ENCODE measurements around the gene COMMD7.
"Not testable (repeated sequence)": the region's sequence is repeated elsewhere in the genome, so short reads cannot be mapped to it uniquely, and the experiment has no call there.

COMMD7 gene

DNA sequence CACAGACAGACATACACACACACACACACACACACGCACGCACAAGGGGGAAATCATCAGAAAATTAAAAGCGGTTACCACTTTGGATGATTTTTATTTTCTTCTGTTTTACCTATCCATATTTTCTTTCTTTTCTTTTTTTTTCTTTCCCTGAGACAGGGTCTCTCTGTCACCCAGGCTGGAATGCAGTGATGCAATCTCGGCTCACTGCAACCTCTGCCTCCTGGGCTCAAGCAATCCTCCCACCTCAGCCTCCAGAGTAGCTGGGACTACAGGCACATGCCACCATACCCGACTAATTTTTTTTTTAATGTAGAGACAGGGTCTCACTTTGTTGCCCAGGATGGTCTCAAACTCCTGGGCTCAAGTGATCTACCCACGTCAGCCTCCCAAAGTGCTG lies 14.8 kb downstream of the COMMD7 start:
- not testable (repeated sequence) for DNase-seq (ENCODE audit: low read depth in 2 of 2)

DNA sequence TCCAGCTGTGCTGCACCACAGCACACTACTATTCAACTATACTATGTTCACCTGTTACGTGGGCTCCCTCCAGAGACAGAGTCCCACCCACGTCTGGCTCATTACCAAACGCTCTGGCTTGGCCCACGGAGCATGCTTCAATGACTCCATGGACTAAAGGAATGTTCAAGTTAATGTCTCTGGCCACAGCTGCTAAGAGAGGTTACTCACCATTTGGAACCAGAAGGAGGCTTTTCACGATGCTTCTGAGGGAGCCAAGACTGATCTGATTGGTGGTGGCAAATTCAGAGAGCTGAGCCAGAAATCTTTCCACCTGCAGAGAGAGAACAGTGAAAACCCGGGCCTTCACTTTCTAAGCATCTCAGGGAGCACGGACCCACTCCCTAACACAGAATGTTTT lies 15.6 kb downstream of the COMMD7 start:
- no peak for DNase-seq (ENCODE audit: low read depth in 2 of 2)

DNA sequence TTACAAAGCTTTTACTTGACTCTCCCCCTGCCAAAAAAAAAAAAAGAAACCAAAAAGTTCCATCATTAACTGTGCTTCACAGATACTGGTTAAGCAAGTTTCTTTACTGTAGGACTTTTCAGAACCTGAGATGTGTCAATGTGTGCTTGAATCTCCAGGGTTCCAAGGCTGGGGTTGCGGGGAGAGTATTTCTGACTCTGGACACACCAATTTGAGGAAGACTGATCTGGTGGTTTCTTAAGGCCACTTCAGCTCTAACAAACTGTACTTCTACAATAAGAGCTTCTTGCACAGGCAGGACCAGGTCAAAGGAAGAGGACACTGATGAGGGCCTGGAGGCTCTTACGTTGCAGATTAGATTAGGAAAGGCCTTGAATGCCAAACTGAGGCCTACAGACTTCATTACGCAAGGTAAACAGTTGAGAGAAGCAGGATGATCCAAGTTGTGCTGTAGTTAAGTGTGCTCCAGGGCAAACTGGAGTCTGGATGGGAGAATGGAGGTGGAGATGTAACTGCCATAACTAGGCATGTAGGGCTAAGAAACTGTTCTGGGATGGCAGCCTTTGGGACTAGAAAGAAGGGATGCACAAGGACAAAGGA lies 24.4 kb downstream of the COMMD7 start:
- no peak for DNase-seq (ENCODE audit: low read depth in 2 of 2)

DNA sequence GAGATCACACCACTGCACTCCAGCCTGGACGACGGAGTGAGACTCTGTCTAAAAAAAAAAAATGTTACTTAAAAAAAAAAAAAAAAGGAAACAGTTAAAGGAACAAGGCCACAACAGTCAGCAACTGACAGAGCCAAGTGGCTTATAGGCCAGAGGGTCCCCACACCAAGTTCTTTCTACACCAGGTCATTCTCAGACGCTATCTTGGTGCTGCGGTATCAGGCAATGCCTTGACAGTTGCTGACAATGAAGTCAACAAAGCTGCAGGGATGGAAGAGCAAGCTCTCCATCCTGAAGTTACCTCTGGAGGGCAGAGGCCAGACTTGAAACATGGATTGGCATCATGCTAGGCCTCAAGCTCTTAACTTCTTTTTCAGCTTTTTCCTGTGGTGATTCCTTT lies 31.9 kb downstream of the COMMD7 start:
- no peak for DNase-seq (ENCODE audit: low read depth in 2 of 2)

DNA sequence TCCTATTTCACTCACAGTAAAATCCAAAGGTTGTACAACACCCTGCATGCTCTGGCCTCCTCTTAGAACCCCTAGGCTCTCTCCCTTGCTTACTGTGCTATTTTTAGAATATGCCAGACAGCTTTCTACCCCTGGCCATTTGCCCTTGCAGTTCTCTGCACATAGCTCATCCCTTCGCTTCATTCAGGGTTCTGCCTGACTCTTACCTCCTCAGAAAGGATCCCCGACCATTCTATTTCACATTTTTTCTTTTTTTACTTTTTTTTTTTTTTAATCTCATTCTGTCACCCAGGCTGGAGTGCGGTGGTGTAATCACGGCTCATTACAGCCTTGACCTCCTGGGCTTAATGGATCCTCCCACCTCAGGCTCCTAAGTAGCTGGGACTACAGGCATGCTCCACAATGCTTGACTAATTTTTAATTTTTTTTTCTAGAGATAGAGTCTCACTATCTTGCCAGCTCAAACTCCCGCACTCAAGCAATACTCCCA lies 33.6 kb downstream of the COMMD7 start:
- DNase-seq (ENCODE audit: low read depth in 2 of 2): no peak

DNA sequence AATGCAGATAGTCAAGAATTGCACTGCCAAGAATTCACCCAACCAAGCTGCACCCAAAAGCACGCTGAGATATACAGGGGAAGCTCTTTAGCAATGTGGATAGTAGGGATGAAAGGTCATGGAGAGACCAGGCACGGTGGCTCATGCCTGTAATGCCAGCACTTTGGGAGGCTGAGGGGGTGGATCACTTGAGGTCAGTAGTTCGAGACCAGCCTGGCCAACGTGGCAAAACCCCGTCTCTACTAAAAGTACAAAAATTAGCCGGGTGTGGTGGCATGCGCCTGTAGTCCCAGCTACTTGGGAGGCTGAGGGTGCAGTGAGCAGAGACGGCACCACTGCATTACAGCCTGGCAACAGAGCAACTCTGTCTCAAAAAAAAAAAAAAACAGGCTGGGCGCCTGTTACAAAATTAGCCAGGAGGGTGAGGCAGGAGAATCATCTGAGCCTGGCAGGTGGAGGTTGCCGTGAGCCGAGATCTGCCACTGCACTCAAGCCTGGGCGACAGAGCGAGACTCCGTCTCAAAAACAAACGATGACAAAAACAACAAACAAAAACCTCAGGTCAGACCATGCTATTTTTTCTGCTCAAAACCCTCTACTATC lies 34.1 kb downstream of the COMMD7 start:
- DNase-seq (ENCODE audit: low read depth in 2 of 2): not testable (repeated sequence)

DNA sequence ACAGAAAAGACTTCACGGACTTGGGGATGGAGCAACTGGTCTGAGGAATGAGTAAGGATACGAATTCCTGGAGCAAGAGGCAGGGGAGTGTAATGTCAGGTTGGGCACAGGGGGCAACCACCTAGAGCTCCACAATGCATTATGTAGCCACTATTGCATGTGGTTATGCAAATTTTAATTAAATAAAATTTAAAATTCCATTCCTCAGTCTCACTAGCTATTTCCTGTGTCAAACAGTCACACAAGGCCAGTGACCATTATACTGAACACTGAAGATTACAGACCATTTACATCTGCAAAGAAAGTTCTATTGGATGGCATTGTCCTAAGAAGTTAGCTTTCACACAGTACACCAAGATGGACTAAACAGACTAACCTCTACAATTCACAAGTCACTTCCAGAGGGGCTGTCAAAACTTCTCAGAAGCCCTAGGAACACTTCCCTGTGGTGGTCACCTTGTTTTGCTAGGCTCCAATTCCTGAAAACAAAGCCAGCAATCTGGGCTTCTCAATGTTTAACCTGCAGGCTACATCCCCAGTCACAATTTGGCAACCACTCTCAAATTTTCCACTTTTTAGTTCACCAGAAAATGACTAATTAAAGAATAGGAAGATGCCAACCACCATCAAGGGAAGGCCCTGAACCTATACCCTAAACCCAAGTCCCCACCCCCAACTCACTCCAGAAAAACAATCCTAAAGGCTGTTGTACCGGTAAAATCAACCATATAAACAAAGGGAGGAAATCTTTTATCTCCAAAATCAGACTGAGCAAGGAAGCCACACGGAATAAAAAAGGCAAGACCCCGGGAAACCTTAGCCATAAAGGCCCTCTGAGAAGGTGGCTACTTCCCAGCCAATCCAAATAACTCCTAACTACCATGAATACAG lies 35.3 kb downstream of the COMMD7 start:
- no peak for DNase-seq (ENCODE audit: low read depth in 2 of 2)

DNA sequence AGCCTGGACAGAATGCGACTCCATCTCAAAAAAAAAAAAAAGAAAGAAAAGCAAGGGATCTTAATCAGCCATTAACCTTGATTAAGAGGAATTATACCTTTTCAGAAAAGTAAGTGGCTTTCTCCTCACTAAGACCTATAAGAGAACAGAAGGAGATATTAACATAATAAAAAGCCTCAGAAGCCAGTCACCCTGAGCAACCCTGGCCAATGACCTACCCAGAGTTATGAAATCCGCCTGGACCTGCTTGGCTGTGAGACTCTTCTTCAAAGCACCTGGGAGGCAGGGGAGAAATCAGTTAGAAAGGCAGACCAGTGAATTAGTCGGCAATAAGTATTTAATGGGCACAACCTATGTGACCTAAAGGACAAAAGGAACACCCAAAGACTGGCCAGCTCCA lies 36.8 kb downstream of the COMMD7 start:
- no peak for DNase-seq (ENCODE audit: low read depth in 2 of 2)

DNA sequence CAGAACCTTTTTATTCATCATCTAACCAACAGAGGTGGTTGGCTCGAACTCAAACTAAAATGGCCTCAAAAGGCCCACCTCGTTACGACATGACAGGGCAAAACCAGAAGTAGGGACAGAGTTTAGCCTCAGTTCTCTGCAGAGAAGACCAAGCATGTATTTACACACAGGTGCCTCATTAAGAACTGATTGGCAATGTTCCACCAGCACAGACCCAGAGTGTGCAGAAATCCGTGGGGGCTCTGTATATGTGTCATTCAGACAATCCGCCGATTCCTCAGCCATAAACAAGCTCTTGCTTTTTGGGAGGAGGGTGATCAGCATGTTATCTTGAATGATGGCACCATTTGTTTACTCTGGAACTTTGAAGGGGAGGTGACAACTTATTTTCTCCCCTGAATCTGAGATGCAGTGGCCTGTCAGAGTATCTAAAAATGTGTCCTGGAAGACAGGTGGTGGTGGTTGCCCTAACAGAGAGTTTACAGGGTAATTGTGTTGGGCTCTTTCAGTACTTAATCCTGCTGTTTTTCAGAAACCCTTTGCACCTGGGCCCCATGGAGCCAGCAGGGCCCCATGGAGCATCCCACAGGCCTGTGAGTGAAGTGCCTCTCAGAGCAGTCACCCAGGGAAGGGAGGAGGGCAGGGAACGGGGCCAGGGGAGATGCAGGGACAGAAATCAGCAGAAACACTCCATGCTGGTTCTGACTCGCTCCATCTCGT lies 40.4 kb downstream of the COMMD7 start:
- no peak for DNase-seq (ENCODE audit: low read depth in 2 of 2)

DNA sequence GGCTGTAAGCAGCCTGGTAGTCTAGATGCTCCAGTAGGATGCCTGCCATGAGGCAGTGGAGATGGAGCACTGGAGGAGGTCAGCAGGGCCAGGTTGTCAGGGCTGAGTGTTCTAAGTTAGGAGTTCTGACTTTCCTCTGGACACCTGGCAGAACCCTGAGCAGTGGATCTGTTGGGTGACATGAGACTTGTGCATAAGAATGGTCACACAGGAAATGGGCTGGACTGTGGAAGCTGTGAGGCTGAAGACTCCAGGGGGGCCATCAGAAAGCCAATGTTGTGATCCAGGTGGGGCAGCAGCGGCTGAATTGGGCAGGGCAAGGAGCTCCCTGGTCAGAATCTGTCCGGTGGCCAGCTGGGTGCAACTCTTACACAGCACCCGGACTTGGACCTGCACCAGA lies 45.7 kb downstream of the COMMD7 start:
- DNase-seq (ENCODE audit: low read depth in 2 of 2): no peak

DNA sequence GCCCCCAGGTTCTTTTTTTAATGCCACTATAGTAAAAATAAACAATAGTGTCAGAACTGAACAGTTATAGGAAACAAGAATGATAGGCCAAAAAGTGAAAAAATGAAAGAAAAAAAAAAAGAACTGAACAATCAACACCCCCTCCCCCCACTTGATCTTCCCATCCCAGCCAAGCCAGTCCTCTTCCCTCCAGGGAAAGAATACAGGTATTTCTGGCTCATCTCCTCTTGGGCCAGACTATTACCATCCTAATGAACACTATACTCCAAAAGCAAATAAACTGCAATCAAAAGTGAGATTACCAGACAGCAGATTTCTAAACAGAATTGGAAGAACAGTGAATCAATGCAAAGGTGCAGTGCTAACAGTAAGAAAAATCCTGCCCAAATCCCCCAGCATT lies 48.2 kb downstream of the COMMD7 start:
- DNase-seq (ENCODE audit: low read depth in 2 of 2): no peak

DNA sequence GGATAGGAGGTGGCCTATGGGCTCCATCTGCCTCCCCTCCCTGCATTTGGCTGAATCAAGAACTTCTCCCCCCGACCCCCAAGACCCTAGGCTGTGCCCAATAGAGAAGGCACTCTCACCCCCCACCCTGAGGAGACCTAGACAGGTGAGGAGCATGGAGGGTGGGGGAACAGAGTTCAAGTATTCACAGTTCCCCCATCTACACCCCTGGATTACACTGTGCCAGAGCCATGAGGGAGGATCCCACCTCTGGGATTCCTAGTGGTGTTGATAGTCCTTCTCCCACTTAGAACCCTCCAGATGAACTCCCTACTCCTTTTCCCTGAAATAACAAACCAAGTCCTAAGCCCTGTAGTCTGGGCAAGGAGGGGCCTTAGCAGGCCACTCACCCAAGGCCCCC lies 54.3 kb downstream of the COMMD7 start:
- DNase-seq (ENCODE audit: low read depth in 2 of 2): not testable (repeated sequence)

DNA sequence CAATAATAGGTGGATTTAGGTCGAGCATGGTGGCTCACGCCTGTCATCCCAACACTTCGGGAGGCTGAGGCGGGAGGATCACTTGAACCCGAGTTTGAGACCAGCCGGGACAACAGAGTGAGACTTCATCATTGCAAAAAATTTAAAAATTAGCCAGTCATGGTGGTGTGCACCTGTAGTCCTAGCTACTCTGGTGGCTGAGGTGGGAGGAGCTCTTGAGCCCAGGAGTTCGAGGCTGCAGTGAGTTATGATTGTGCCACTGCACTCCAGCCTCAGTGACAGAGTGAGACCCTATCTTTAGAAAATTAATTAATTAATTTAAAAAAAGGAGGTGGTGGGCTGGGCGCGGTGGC lies 56.1 kb downstream of the COMMD7 start:
- DNase-seq (ENCODE audit: low read depth in 2 of 2): no peak

DNA sequence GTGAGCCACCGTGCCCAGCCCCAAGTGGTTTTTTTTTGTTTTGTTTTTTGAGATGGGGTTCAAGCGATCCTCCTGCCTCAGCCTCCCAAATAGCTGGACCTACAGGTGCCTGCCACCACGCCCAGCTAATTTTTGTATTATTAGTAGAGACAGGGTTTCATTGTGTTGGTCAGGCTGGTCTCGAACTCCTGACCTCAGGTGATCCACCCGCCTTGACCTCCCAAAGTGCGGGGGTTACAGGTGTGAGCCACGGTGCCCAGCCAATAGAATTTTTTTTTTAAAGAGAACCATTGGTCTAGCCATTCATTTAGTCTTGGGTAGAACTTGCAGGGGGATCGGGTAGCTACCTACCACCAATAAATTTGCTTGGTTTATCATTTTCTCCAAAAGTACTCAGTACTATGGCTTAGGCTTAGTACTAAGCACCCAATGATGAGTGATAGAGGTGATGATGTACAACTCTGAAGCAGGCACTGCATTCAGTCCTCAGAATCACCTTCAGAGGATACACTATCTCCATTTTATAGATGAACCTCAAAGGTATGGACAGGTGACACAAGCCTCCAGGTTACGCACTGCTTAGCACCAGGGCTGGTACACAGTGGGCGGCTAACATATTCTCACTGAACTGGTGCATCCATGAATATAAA lies 56.6 kb downstream of the COMMD7 start:
- DNase-seq (ENCODE audit: low read depth in 2 of 2): no peak

DNA sequence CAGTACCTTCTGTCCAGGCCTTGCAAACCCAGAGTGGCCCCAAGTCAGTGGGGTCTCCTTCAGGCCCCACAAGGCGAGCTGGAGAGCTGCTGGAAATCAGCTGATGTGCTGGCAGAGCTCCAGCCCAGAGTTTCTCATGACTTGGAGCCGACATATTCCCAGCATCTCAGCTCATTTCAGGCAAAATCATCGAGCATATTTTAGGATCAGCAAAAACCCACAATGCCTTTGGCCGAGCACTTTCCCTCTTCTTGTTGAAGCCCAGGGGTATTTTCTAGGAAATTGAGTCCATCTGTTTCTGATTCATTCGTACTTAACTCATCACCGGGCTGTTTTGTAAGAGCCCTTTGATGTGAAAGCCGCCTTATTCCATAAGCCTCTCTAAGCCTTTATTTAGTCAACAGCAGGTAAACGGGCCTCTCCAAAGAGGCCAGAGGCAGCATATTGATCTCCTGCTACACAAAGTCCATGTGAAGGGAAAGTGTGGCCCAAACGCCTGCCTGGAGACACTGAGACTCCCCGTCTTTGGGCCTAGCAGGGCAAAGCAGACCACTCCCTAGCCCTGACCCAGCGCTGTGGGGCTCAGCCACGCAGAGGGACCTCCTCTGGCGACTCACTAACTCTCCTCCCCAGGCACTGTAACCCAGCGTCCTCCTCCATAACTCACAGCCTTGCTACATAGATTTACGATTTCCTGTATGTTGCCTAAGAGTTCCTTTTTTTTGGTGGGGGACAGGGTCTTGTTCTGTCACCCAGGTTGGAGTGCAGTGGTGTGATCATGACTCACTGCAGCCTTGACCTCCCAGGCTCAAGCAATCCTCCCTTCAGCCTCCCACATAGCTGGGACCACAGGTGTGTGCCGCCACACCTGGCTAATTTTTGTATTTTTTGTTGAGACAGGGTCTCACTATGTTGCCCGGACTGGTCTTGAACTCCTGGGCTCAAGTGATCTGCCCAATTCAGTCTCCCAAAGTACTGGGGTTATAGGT lies 57.4 kb downstream of the COMMD7 start:
- DNase-seq (ENCODE audit: low read depth in 2 of 2): no peak

DNA sequence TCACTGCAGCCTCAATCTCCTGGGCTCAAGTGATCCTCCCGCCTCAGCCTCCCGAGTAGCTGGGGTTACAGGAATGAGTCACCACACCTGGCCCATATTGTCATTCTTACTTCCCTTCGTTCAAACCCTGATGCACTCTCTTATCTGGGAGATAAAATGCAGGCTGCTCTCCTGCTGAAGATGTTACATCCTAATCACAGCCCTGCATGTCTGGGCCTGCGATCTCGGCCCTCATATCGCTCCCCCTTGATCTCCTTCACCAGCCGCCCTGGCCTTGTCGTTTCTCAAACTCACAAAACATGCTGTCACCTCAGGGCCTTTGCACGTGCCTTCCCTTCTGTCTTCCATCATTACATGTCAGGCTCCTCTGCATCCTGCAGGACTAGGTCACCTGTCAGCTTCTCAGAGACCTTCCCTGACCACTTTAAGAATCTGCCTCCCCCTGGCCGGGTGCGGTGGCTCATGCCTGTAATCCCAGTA lies 60.7 kb downstream of the COMMD7 start:
- no peak for DNase-seq (ENCODE audit: low read depth in 2 of 2)

DNA sequence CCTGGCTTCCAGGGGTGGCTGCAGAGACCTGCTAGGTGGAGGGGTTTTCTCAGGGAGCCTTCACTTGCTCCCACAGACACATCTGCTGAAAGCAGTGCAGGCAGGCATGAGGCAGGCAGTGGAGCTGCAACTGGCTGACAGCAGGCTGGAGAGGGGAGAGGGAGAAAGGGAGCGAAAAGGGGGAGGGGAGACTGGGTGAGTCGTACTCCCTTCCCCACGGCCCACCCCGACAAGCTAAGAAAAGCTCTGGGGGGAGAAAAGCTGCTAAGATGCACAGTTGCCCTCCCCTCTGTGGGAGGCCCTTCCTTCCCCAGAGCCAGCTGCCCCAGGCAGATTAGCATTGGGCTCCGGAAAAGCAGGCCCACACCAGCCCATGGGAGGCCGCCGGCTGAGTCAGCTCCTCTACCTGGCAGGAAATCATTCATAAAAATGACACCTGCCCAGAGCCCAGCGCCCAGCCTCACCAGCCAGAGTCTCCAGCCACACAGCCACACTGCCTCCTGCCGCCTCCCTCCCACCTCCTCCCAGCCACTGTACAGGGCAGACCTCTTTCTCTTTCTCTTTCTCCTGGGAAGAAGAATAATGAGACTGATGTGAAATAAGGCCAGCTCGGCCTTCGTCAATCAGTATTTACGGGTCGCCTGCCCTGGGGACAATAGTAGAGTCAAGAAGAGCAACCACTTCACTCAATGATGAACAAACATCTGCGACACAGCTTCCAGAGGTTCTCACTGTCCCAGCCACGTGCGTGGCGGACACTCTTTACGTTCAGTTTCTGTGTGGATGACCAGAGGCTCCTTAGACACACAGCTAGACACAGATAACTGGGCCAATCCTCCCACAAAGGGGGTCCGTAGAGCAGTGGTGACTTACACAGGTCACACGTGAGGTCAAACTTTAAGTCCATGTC lies 61.8 kb downstream of the COMMD7 start:
- no peak for DNase-seq (ENCODE audit: low read depth in 2 of 2)

DNA sequence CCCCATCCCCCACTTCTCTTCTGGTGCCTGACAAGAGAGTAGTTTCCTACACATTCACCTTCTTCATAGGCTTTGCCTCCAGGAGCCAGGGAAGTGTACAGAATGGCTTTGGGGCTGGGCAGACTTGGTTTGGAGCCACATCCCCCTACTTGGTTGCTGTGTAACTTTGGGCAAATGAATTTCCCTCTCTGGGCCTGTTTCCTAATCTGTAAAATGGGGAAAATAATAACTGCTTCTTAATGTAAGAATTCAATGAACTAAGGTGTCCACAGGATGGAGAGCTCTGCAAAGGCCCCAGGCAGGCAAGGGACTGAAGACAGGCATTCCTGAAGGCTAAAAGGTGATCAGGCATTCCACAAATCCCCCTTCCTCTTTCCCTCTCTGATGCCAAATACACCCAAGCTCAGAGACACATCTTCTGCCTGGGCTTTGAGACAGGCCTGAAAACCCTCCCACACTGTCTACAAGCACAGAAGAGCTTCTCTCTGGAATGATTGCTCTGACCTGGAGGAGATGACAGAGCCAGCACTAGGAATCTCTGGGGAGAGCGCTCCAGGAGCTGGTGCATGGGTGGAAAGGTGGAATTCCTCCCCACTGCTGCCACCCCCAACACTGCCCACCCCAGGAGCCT lies 62.6 kb downstream of the COMMD7 start:
- DNase-seq (ENCODE audit: low read depth in 2 of 2): no peak

DNA sequence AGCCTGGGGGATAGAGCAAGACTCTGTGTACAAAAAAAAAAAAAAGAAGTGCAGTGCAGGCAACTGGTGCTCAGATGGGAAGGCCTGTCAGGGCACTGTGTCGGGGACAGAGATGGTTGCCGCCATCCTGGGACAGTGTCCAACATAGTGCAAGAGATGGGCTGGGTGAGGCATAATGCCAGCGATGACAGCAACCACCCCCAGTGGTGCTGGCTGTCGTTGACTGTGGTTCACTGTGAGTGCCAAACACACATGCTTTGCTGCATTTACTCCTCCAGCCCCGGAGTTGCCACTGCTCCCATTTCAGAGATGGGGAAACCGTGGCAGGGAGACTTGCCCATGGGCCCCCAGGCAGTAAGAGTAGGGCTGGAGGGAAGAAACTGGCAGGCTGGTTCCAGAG lies 64.3 kb downstream of the COMMD7 start:
- DNase-seq (ENCODE audit: low read depth in 2 of 2): no peak
